Activated CD8-positive, alpha-beta memory T cell treated with anti-CD3 and anti-CD28 coated beads, Interleukin-2, amount 50 U/mL, for 4 hours (primary cell): ENCODE measurements around the gene KRTAP9-1.
"Not testable (repeated sequence)": the region's sequence is repeated elsewhere in the genome, so short reads cannot be mapped to it uniquely, and the experiment has no call there.

Source experiments
- DNase-seq: peaks from one replicate; pipeline ENCODE4 v3.0.0-alpha.2; 2020

KRTAP9-1 gene

DNA sequence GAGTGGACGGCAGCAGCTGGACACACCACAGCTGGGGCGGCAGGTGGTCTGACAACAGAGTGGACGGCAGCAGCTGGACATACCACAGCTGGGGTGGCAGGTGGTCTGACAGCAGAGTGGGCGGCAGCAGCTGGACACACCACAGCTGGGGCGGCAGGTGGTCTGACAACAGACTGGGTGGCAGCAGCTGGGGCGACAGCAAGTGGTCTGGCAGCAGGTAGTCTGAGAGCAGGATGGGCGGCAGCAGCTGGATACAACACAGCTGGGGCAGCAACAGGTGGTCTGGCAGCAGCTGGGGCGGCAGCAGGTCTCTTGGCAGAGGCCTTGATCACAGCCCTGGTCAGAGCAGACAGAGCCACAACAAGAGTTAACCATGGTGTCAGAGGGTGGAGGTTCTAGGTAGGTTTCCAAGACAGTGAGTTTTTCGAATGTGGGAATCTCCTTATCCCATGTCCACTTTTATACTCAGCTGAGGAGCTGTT is 5.2 kb upstream of the KRTAP9-1 start, which contains the start of gene KRTAP4-1:
TSS of gene KRTAP4-1 (minus strand) at position 432 of the 482 bp plus-strand sequence. CDS start at position 375, 57 bp downstream.
- DNase-seq, result no peak

DNA sequence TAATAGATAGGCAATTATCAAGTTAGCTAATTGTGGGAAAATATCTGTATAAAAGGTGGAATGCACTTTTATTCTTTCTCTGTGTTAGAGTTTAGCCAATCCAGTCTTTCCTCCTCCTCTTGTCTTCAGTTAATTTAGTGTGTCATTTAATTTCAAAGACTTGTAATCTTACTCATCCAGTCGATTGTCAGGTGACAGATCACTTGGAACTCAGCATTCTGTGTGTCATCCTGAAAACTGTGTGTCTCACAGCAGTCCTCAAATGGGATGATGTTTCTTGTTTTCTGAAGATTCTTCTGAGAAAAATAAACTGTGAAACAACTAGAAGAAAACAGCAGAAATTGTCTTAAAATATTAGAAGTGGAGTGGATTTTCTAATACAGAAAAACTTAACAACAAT is 4.7 kb upstream of the KRTAP9-1 start:
- no peak for DNase-seq

DNA sequence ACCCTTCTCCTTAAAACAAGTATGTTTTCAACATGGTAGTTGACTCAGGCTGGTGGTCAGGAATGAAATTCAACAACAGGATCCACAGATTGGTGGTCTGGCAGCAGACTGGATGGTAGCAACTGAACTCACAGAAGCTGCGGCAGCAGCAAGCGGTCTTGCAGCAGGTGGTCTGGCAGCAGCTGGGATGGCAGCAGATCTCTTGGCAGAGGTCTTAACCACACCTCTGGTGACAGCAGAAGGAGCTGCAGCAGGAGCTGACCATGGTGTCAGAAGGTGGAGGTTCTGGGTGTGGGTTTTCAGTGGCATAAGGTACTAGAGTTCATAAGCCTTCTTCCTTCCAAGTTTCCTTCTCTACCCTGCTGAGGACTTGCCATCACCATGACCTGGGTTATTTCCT is 2.8 kb upstream of the KRTAP9-1 start:
- DNase-seq, result no peak

DNA sequence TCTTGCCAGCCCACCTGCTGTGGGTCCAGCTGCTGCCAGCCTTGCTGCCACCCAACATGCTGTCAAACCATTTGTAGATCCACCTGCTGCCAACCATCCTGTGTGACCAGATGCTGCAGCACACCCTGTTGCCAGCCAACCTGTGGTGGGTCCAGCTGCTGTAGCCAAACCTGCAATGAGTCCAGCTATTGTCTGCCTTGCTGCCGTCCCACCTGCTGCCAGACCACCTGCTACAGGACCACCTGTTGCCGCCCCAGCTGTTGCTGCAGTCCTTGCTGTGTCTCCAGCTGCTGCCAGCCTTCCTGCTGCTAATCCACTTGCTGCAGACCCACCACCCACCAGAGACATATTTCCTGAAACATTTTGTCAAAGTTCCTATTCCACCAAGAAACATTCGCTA is 641 bp downstream of the KRTAP9-1 start:
- DNase-seq, result no peak

DNA sequence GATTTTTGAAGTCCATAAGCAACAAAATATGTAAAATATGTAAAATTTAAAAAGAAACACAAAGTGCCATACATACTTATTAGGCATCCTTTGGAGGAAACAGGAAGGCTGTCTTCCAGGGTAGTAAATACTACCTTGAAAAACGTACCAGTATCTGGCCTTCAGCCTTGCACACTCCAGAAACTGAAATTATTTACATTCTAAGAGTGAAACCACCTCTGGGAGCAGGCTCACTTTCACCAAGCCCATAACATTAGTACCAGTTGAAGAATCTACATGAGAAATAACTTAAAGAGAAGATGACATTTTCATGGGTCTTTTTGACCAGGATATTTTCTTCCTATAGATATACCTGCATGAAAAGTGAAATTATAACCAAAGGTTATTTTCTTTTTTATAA is 6.4 kb downstream of the KRTAP9-1 start:
- no peak for DNase-seq

DNA sequence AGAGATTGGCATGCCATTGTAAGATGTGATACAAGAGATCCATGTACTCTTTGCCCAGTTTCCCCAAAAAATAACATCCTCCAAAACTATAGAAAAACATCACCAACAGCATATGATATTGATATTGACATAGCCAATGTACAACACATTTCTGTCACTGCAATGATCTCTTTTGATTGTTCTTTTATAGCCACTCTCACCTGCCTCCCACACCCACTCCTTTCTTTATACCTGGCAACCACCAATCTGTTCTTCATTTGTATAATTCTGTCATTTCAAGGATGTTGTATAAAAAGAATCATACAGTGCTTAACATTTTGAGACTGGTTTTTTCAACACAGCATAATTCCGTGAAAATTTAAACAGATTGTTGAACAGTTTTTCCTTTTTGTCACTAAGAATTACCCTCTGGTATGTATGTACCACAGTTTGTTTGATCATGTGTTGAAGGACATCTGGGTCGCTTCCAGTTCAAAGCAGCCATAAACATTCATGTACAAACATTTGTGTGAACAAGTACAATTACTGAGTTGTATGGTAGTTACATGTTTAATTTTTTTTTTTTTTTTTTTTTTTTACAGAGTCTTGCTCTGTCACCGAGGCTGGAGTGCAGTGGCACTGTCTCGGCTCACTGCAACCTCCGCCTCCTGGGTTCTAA is 9.9 kb downstream of the KRTAP9-1 start:
- DNase-seq, result no peak

DNA sequence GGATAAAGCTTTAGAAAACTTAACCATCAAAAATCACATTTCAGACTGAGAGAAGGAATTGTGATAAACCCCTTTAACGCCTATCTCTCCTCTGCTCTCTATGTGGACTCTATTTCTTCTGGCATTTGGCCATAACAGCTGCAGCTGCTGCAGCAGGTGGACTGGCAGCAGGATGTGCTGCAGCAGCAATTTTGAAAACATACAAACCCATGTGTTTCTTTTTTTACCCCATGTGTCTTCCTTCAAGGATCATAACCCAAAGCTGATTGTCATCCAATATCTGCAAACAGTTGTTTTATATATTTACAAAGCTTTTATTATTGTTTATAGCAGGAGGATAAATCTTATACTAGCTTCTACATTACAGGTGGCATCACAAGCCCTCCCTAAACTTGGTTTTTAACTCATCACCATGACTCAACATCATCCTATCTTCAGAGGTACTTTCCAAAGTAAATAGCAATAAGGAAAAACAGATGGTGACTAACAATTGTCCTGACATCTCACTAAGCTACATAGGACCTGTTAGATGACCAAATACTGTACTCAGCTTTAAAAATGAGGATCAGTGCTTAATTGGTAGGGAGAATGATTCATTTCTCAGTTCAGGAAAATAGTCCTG is 22.3 kb downstream of the KRTAP9-1 start:
- DNase-seq, result no peak

DNA sequence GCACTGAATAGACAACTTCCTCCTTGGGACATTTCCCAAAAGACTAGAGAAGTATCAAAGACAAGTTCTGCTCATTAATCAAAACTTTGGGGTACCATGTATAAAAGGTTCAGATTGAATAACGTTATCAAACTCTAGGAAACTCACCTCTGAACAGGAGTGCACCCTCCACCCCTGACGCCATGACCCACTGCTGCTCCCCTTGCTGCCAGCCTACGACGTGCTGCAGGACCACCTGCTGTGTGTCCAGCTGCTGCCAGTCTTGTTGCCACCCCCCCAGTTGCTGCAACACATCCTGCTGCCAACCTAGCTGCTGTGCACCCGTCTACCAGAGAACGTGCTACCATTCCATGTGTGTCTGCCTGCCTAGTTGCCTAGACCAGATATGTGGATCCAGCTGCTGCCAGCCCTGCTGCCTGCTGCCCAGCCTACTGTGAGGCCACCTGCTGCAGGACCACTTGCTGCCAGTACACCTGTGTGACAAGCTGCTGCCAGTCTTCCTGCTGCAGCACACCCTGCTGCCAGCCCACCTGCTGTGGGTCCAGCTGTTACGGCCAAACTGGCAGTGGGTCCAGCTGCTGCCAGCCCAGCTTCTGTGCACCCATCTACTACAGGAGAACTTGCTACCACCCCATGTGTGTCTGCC is 23.0 kb downstream of the KRTAP9-1 start:
- DNase-seq, result no peak

DNA sequence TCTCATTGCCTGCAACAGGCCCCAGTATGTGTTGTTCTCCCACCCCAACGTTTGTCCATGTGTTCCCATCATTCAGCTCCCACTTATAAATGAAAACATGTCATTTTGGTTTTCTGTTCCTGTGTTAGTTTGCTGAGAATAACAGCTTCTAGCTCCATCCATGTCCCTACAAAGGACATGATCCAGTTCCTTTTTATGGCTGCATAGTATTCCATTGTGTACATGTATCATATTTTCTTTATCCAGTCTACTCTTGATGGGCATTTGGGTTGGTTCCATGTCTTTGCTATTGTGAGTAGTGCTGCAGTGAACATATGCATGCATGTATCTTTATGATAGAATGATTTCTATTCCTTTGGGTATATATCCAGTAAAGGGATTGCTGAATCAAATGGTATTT is 26.0 kb downstream of the KRTAP9-1 start:
- DNase-seq, result no peak

DNA sequence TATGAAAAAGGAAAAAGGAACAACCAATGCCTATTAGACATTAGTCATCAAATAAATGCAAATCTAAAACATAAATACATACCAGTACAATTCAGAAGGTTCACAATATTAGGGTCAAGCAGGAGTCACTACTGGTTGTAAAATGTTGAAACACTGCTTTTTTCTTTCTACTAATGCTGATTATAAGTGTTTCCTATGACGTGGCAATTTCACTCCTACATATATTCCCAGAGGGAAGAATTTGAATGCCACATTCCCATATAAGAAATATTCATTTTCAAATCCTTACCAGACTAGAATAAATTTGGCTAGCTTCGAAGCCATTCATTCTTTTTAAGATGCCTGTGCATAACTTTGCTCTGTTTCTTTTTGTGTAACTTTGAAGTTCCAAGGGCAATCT is 34.1 kb downstream of the KRTAP9-1 start:
- DNase-seq, result no peak

DNA sequence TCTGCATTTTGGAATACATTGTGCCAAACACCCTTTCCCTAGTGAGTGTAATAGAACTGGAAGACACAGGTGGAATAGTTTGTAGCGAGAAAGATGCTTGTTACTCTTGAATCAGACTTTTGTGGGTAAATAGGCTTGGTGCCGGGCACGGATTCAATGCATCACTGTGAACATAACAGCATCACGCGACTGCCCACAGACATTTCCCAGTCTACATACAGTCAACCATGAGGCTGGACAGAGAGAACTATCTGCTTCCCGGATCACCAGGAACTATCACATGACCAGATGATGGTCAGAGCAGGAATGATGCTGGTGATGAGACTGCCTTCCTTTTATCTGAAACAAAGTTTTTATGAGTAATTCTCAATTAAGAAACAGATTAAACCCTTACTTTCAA is 36.4 kb downstream of the KRTAP9-1 start:
- DNase-seq, result no peak

DNA sequence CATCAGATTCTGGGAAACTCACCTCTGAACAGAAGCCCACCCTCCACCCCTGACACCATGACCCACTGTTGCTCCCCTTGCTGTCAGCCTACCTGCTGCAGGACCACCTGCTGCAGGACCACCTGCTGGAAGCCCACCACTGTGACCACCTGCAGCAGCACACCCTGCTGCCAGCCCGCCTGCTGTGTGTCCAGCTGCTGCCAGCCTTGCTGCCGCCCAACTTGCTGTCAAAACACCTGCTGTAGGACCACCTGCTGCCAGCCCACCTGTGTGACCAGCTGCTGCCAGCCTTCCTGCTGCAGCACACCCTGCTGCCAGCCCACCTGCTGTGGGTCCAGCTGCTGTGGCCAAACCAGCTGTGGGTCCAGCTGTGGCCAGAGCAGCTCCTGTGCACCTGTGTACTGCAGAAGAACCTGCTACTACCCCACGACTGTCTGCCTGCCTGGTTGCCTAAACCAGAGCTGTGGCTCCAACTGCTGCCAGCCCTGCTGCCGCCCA is 37.0 kb downstream of the KRTAP9-1 start, which contains the start of gene KRTAP9-2:
TSS of gene KRTAP9-2 (plus strand) at position 51 of the 498 bp plus-strand sequence. CDS start at position 58, 7 bp downstream.
- DNase-seq, result not testable (repeated sequence)

DNA sequence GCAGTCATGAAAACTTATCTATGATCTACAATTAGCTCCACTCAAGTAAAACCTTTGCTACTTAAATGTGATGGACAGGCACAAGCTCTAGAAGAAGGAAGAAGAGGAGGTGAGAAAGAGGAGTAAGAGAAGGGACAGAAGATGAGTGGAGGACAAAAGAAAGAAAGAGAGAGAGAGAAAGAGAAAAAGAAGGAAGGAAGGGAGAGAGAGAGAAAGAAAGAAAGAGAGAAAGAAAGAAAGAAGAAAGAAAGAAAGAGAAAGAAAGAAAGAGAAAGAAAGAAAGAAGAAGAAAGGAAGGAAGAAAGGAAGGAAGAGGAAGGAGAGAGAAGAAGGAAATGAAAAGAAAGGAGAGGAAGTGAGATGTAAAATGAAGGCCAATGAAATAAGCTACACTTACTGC is 40.4 kb downstream of the KRTAP9-1 start:
- DNase-seq, result no peak

DNA sequence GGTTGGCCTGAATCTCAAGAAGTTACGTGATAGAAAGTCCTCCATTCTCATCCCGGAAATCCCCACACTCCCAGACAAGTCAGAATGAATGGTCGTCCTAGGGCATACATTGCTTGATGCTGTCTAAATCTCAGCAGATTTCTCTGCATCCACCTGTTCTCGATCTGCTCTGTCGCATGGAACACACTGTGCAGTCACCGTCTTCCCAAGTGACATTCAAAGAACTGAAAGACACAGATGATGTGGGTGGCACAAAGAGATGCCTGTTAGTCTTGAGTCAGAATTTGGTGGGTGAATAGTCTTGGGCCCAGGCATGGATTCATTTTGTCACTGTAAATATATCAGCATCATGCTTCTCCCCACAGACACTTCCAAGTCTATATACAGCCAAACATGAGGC is 42.0 kb downstream of the KRTAP9-1 start:
- DNase-seq, result no peak

DNA sequence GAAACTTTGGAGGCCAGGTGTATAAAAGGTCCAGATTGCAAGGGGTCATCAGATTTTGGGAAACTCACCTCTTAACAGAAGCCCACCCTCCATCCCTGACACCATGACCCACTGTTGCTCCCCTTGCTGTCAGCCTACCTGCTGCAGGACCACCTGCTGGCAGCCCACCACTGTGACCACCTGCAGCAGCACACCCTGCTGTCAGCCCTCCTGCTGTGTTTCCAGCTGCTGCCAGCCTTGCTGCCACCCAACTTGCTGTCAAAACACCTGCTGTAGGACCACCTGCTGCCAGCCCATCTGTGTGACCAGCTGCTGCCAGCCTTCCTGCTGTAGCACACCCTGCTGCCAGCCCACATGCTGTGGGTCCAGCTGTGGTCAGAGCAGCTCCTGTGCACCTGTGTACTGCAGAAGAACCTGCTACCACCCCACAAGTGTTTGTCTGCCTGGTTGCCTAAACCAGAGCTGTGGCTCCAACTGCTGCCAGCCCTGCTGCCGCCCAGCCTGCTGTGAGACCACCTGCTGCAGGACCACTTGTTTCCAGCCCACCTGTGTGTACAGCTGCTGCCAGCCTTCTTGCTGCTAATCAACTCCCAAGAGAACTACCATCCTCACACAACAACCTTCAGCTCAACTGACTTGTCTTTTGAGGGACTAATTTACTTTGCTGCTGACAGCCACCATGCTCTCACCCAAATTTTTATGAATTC is 42.9 kb downstream of the KRTAP9-1 start, which contains the start of gene KRTAP9-3:
TSS of gene KRTAP9-3 (plus strand) at position 51 of the 707 bp plus-strand sequence. CDS start at position 104, 53 bp downstream.
- DNase-seq, result not testable (repeated sequence)

DNA sequence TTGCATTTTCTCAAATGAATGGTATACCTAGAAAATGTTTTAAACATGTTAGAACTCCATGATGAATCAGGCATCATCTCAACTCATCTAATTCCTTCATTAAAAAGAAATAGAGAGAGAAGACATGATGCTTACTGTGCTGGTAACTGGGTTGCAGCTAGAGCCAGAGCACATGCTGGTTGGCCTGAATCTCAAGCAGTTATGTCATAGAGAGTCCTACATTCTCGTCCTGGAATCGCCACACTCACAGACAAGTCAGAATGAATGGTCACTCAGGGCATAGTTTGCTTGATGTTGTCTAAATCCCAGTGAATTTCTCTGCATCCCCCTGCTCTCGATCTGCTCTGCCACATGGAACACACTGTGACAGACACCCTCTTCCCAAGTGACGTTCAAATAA is 47.4 kb downstream of the KRTAP9-1 start:
- DNase-seq, result not testable (repeated sequence)

DNA sequence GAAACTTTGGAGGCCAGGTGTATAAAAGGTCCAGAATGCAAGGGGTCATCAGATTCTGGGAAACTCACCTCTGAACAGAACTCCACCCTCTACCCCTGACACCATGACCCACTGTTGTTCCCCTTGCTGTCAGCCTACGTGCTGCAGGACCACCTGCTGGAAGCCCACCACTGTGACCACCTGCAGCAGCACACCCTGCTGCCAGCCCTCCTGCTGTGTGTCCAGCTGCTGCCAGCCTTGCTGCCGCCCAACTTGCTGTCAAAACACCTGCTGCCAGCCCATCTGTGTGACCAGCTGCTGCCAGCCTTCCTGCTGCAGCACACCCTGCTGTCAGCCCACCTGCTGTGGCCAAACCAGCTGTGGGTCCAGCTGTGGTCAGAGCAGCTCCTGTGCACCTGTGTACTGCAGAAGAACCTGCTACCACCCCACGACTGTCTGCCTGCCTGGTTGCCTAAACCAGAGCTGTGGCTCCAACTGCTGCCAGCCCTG is 48.3 kb downstream of the KRTAP9-1 start, which contains the start of gene KRTAP9-8:
TSS of gene KRTAP9-8 (plus strand) at position 51 of the 489 bp plus-strand sequence. CDS start at position 104, 53 bp downstream.
- not testable (repeated sequence) for DNase-seq
